ENCODE measurements around the gene GRK5.
"Not testable (repeated sequence)": the region's sequence is repeated elsewhere in the genome, so short reads cannot be mapped to it uniquely, and the experiment has no call there.

The GRK5 gene

DNA sequence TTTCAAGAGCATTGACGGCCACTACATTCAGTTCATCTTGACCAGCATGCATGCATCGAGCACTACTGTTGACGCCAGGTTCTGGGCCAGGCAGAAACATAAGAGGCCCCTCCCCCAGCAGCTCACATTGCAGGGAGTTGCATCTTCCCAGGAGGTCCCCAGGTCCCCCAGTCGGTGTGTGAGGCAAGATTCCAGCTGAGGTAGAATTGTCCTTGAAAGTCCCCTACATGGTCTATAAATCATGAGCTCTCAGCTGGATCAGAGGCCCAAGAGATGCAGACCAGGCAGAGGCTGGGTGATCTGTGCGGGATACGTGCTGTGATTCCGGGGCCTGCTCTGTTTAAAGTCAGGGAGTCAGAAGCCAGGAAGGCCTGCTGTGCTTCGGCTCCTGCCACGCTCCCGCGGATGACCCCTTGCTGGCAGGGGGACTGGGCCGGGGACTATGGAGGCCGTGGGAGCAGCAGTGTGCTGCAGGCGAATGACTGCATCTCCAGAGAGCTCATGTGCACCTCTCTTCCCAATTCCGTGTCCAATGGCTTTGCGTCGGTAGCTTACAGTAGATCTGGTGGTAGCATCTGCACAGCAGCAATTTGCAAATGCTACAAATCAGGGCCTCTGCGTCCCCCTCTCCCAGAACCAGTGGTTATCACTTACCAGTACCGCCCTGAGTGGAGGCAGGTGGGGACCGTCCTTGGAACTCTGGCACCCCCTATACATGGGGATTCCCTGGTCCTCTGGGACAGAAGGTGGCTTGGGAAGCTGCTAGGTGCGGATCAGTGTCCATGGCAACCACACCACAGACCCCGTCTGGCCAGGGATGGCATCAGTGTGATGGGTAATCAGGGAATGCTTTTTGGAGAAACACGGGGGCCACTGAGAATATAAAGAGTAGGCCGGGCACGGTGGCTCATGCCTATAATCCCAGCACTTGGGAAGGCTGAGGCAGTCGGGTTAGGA is 241.5 kb downstream of the GRK5 start:
- no peak for DNase-seq

DNA sequence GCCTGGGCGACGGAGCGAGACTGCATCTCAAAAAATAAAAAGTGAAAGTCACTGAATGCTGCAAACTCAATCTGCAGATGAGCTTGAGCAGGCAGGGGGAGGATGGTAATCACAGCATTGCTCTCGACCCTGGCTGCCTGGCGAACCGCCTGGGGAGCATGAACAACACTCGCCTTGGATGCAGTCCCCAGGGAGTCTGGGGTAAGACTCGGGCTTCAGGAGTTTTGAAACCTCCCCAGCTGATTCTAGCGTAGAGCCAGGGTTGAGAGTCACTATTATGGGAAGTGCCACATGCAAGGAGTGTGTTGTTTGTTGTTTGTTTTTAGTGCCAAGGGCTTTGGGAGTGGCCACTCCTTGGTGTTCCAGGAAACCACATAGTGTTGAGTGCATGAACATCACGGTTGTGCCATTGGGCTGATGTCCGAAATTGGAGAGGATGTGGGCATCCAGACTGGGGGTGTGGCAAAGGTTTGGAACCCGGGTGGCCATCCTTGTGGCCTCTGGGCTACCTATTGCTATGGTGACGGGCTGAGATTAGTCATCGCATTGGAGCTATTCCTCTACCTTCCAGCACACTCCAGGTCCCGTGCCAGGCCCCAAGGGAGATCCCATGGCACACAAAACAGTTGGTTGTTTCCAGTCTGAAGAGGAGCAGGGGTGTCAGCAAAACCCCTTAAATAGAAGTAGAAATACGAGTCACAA is 242.5 kb downstream of the GRK5 start:
- no peak for DNase-seq

DNA sequence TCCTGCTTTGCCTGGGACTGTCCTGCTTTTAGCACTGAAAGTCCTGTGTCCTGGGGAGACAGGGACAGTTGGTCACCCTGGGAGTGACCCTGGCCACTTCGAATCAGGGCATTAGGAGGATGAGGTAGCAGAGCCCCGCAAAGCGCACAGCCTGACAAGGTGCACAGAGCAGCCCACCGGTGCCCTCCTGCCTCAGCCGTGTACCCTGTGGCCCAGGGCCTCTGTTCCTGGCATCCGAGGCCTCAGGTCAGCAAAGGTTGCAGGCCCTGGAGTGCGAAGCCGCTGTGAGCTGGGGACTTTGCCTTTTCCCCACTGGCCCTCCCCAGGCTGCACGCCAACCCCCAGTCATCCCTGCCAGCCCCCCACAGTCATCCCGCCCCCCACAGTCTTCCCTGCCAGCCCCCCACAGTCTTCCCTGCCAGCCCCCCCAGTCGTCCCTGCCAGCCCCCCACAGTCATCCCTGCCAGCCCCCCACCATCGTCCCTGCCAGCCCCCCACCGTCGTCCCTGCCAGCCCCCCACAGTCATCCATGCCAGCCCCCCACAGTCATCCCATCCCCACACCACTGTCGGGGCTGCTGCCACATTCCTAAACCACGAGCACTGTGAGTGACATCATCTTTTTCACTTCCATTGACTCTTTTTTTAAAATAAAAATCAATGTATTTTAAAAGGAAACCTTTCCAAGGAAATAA is 243.4 kb downstream of the GRK5 start:
- DNase-seq: no peak

DNA sequence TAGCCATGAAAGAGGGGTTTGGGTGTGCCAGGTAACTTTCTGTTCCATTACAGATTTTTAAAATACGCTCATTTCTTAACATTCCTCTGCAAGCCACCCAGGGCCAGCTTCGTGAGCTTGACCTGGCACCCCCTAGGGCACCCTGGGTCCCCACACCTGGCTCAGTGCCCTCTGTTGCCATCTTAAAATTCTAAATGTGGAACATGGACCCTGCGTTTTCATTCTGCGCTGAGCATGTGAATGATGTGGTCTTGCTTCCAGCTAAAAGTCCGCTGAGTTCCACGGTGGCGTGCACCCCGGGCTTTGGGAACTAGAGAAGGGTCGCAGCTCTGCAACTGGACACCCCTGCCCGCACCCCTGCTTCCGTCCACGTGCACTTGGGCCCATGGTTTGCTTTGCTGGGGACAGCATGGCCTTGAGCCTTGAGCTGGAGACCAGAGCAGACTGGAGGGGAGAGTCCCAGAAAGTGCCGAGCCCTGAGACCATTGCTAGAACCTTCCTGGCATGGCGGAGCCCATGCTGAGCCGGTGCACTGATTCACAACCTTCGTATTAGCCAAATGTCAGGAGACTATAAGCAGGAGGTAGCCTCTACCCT is 244.0 kb downstream of the GRK5 start:
- DNase-seq: no peak

DNA sequence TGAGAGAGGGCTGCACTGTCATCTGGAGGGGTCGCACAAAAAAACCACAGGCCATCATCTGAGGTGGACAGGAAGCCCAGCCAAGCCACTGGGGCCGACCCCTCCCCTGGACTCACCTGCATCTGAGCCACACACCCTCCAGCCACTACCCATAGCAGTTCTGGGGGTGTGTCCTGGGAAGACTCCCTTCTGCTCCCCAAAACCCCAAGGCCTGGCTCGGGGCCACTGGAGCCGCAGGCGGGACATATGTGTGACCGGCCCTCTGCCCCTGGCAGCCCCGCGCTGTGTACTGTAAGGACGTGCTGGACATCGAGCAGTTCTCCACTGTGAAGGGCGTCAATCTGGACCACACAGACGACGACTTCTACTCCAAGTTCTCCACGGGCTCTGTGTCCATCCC is 245.0 kb downstream of the GRK5 start:
- DNase-seq: no peak

DNA sequence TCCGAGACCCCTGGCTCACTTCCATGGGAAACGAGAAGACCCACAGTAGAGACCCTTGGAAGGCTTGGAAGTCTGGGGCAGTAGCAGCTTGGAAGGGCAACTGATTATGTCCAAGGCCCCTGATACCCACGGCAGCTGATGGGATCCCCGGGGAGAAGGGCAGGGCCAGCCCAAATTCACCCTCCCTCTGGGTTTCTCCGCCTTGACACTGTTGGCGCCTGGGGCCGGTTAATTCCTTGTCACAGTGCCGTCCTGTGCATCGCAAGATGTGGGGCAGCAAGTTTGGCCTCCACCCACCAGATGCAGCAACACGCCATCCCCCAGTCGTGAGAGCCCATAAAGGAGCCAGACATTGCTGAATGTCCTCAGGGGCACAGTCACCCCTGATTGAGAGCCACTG is 245.9 kb downstream of the GRK5 start:
- no peak for DNase-seq

DNA sequence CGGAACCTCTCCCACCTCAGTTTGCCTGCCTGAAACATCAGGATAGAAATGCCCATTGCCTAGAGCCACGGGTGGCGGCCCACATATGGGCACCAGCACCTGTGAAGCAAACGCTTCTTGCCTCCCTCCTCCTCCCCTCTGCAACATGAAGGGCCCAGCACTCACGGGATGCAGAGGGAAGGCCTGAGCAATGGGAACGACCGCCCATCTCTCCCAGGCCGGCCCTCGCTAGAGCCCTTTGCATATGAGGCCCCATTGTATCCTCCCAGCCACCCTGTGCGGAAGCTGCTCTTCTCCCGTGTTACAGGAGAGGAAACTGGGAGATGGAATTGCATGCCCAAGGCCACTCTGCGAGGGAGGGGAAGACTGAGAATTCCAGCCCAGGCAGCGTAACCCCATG is 246.9 kb downstream of the GRK5 start:
- no peak for DNase-seq

DNA sequence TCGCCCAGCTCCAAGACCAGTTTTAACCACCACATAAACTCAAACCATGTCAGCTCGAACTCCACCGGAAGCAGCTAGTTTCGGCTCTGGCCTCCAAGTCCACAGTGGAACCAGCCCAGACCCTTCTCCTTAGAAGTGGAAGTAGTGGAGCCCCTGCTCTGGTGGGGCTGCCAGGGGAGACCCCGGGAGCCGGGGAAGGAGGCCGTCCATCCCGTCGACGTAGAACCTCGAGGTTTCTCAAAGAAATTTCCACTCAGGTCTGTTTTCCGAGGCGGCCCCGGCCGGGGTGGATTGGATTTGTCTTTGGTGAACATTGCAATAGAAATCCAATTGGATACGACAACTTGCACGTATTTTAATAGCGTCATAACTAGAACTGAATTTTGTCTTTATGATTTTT is 247.6 kb downstream of the GRK5 start:
- DNase-seq: no peak

DNA sequence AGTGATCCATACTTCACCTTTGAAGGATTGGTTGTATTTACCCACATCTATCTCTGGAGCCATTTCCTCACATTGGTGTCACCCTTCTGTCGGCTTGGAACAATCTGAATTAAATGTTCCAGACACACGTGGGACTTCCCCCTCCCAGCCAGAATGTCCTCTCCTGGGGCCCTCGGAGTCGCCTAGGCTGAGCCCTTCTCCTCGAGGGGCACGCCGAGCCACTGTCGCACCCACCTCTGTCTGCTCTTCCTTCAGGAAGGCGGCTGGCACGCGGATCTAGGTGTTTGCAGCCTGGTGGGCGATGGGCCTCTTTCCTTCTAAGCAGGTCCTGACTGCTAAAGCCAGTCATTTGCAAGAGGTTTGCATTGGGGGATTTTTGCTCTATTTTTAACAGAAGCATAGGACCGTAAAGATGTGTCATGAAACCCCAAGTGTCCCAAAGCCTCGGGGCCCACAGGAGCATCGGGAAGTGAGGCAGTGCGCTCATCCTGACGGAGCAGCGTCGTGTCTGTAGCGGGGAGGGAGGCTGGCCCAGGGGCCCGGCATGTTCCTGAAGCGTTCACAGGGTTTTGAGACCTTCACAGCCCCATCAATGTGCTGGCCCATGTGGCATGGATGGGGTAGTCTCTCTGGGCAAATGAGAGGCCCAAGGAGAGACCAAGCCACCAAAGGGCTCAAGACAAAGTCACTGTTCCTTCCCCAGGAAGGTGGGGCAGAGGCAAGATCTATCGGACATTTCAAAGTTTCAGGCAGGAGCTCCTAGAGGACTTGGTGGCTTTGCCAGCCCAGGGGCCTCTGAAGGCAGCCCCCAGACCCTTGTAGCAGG is 248.5 kb downstream of the GRK5 start:
- DNase-seq: no peak

DNA sequence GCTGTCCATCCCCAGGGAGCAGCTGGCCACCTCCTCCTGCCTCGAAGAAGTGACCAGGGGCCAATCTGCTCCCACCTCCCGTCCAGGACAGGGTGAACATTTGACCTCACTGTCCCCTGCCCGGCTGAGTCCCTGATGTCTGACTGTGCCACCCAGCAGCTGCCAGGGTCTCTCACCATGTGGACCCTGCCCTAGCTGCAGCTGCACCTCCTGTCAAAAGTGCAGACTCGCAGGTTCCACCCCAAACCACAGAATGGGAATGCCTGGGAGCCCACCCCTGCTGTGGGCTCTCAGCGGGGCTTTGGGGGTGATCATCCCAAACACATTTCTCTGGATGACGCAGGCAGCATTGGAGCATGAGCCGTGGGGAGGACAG is 249.1 kb downstream of the GRK5 start:
- DNase-seq: no peak

DNA sequence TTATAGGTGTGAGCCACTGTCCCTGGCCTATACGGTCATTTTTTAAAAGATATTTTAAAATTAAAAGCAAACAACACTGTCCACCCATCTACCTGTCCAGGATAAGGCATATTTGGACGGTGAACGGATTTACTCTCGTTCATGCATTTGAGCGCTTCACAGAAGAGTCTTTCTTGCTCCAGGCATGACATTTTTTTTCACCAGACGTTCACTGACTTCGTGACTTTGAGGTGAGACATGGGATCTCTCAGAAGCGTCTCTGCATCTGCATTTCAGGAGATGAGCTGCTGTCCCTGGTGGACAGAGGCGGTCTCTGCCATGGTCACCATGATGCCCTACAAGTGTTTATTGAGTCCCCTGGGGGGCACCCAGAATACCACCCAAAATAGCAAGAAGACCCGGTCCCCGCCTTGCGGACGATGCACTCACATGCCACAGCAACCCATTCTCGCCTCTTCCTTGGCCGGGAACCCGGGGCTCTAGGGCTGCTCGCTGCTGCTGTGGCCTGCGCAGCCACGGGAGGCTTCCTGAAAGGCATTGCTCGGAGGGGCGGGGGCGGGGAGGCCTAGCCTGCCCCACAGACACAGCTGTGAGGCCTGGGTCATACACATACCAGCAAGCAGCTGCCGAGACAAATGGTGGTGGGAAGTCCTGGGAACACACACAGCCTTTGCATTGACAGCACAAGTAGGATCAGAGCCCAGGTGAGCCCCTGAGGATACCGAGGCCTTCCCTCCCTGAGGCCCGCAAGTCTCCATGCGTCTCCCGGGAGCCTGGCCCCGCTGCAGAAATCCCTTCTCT is 250.8 kb downstream of the GRK5 start:
- DNase-seq: no peak

DNA sequence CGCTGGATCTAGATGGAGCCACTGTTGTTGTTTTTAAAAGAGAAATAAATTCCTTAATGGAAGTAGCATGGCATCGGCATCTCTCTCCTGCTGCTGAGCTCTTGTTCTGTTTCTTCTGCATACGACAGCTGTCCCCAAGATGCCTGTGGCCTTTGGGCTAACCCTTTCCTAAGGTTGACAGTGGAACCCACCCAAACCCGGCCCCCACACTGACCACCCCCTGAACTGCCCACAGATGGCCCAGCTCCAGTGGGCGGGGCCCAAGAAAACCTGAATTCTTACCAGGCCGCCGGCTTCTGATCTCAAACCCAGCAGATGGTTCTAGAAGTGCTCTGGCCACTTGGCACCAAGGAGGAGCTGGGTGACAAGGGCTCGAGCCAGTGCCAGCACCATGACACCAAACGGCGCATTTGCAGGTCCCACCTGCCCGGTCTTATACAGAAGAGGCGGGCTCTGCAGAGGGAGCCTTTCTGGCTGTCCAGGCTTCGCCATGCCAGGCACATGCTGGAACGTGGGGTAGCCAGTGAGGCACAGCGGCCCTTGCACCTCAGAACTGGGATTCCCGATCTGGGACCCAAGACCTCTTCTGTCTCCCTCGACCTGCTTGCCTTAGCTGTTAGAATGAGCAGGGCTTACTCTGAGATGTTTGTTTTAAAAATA is 252.4 kb downstream of the GRK5 start:
- DNase-seq: no peak

DNA sequence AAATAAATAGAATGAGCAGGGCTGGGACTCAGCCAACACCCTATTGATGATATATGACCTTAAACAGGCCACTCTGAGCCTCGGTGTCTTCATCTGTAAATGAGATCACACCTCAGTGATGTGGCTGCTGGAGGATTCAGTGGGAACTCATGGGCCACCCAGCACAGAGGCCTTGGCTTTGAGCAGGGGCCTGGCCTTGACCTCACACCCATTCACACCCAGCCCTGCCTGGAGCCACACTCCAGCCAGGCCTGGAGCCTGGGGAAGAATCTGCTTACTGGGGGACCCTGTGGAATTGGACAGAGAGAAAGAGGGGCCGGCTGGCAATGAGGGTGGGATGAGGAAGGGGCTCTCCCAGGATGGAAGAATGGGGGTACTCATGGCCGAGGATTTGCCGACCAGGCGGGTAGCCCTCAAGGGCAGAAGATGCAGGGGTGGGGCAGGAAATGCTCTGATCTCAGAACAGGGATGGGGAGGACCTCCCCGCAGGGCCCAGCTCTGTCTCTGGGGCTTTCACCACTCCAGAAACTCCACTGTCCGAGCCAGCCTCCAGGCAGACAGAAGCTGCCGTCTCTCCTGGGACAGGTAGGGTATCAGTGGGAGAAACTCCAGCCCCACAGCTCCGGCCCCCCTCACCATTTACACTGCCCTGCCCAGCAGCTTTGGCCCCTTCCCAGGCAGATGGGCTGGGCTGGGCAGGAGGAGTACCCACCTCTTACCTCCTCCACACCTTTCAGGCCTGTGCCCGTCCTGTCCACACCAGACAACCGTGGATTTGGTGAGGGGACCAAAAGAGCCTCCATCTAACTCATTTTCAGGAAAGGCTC is 253.2 kb downstream of the GRK5 start:
- DNase-seq: no peak

DNA sequence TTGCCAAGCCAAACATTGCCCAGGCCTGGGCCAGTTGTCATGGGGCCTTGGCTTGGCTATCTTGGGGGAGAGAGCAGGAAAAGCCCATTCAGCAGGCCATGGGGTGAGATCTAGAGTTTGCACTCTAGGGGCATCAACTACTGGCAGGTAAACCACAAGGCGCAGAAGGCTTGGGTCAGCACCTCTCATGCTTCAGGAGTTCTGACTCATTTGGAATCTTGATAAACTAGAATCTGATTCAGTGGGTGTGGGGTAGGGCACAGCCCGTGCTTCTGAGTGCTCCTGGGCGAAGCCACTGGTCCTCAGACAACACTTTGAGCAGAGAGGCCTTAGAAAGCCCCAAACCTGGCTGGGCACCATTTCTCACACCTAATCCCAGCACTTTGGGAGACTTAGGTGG is 254.0 kb downstream of the GRK5 start:
- no peak for DNase-seq

DNA sequence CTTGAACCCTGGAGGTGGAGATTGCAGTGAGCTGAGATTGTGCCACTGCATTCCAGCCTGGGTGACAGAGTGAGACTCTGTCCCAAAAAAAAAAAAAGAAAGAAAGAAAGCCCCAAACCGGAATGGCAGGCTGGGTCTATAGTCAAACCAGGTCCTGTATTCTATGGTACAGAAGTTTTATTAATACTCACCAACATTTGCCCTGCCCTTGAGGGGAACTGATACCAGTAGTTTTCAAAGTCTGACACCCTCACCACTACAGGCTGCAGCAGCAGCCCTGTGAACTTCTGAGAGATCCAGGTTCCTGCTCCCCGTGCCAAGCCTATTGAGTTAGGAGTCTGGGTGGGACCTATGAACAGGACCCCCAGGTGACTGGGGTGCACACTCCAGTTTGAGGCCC is 254.6 kb downstream of the GRK5 start:
- DNase-seq: no peak

DNA sequence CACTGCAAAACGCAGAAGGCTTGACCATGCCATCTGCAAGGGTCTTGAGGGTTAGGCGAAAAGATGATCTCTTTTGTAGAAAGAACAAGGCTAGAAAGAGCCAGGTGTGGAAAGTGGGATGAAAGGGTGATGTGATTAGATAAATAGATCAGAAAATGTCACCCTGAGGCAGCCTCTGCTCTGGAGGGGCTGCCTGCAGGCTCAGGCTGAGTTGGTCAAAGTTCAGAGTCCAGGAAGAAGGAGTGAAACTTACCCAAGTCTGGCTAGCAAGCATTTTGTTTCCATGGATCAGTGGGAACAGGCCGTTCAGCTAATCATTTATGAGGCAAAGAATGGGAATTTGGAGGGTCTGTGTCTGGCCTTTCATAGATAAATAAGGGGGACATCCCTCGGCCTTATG is 255.4 kb downstream of the GRK5 start:
- DNase-seq: no peak

DNA sequence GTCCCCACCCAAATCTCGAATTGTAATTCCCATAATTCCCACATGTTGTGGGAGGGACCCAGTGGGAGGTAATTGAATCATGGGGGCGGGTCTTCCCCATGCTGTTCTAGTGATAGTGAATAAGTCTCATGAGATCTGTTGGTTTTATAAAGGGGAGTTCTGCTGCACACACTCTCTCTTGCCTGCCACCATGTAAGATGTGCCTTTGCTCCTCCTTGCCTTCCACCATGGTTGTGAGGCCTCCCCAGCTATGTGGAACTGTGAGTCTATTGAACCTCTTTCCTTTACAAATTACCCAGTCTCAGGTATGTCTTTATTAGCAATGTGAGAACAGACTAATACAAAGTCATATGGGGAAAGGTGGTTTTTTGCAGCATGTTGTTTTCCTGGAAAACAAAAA is 255.8 kb downstream of the GRK5 start:
- not testable (repeated sequence) for DNase-seq

DNA sequence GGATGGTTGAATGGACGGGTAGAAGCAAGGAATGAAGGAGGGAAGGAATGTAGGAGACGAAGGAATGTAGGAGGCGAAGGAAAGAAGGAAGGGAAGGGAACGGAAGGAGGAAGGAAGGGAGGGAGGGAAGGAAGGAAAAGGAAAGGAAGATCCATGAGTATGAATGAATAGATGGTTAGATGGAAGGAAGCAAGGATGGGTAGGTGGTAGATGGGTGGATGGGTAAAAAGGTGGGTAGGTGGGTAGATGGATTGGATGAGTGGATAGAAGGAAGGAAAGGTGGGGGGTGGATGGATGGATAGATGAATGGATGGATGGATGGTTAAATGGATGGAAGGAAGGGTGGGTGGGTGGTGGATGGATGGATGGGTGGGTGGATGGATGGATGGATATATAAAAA is 257.7 kb downstream of the GRK5 start:
- no peak for DNase-seq

DNA sequence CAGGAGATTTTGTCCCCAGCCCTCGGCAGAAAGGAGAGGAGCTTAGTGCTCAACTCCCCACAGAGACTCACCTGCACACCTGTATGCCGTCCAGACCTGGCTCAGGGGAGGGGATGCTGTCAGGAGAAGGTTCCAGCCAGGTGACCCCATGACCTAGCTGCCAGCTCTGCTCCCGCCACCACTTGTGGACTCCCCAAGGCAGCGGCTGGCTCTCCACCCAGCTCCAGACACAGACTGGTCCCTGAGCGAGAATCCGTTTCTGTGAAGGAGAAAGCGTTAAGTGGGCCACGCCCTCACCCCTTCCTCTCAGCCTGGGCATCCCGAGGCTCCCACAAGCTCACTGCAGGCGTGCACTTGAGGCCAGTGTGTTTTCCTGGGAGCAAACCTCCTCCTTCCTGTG is 258.7 kb downstream of the GRK5 start:
- no peak for DNase-seq

DNA sequence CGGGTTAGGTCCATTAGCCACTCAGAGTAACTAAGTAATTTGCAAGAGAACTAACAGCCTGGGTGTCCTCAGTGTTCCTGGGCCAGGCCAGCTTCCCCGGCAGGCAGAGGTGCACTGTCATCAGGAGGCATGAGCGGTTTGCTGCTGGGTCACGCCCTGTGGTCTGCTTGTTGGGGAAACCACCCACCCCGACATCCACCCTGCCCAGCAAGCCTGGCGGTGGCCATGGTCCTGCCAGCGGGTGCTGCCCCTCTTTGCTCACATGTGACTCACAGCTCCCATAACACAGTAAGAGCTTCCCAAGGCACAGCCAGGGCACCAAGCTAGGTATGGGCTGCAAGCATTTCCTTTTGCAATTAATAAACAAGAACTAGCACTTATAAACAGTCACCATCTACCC is 259.3 kb downstream of the GRK5 start:
- no peak for DNase-seq

Measured in NCI-H774 (cell line).